ENCODE measurements around the gene TERT.
"Not testable (repeated sequence)": the region's sequence is repeated elsewhere in the genome, so short reads cannot be mapped to it uniquely, and the experiment has no call there.

The TERT gene

DNA sequence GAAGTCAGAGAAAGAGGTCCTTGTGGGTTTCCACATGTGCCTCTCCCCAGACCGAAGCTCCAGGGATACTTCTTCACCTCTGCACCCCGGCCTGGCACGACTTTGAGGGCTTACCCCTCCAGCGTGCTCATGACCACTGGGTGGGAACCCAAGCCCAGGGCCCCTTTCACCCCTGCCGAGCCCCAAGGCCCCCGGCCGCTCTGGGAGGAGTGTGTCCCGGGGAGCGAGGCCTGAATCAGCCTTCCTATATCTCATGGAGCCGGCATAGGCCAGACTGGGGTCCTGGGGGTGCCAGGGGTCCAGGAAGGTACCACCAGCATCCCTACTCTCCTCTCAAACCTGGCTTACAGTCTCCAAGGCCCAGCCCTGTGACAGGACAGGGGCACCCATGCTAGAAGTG lies 17.1 kb downstream of the TERT start:
- no peak for DNase-seq

DNA sequence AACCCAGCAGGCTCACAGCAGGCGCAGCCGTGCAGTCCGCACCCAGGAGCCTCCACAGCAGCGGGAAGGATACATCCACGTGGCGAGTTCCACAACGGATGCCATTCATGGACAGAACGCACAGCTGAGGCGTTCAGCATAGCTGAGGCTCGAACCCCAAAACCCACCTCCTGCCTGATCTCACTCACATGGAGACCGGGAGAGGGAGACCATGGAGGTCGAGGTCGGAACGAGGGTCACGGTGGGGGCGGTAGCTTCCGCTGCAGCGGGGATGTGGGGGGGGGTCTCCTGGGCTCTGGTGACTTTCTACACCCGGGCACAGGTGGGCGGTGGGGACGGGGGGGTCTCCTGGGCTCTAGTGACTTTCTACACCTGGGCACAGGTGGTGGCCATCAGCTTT lies 17.5 kb downstream of the TERT start:
- DNase-seq = no peak

DNA sequence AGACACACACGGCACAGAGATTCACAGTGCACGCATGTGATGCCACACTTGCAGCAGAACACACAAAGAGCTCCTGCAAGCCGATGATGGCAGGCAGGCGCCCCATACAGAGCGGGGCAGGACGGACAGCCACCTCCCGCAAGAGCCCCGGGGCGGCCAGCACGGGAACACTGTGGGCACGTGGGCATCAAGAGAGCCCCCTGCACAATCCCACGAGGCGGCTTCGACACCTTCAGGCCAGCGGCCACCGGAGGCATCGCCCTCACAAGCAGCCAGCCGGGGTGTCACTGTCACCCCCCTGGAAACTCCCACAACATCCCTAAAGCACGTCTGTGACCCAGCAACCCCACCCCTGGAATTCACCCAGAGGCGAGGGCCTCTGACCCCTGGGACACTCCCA lies 17.9 kb downstream of the TERT start:
- no peak for DNase-seq

DNA sequence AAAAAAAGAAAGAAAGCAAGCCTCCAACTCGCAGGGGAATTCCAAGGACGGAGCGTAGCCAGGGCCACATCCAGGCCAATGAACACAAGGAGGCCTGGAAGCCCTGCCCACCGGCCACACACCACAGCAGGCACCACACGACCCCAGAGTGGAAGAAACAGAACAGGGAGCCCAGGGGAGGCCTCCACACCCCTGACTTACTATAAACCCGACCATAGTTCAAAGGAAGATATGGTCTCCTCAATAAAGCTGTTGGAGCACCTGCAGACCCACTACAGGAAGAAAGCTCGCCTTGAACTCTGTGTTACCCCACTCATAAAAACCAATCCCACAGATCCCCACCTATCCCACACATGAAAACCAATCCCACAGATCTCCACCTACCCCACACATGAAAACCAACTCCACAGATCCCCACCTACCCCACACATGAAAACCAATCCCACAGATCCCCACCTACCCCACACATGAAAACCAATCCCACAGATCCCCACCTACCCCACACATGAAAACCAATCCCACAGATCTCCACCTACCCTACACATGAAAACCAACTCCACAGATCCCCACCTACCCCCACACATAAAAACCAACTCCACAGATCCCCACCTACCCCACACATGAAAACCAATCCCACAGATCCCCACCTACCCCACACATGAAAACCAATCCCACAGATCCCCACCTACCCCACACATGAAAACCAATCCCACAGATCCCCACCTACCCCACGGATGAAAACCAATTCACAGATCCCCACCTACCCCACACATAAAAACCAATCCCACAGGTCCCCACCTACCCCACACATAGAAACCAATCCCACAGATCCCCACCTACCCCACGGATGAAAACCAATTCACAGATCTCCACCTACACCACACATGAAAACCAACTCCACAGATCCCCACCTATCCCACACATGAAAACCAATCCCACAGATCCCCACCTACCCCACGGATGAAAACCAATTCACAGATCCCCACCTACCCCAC lies 19.2 kb downstream of the TERT start:
- DNase-seq = not testable (repeated sequence)

DNA sequence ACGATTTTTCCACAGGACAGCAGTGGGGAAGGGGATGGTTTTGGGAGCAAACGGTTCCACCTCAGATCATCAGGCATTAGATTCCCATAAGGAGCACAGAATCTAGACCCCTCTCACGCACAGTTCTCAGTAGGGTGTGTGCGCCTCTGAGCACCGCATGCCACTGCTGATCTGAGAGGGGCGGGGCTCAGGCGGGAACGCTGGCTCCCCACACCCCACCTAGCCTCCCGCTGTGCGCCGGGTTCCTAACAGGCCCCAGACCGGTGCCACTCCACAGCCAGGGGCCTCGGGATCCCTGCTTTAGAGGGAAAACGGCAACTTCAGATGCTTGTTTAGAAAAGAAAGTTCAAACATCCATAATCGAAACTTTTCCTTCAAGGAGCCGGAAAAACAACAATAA lies 20.4 kb downstream of the TERT start:
- DNase-seq = no peak

DNA sequence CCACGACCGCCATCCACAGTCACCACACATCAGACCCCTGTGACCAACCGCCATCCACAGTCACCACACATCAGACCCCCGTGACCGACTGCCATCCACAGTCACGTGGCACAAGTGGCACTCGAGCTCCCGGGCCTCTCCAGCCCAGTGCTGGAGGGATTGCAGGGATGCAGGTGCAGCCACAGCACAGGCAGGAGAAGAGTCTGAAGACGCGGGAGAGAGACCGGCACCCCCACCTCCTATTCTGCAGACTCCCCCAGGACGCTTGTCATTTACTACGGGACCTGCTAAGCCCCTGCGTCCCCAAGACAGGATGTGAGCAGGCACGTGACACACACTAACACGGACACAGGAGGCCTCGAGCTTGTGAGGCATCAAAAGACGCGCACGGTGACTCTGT lies 21.1 kb downstream of the TERT start:
- DNase-seq = no peak

DNA sequence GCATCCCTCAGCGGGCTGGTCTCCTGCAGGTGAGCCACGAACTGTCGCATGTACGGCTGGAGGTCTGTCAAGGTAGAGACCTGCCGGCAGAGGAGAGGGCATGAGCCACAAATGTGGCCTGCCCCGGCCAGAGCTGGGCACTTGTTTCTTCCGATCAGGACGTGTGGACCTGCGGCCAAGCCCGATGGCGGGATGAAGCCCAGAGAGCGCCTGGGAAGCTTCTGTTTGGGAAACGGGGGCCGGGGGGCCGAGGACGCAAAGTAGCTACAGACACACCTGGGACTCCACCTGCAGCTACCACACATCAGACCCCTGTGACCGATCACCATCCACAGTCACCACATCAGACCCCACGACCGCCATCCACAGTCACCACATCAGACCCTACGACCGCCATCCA lies 22.7 kb downstream of the TERT start:
- no peak for DNase-seq

DNA sequence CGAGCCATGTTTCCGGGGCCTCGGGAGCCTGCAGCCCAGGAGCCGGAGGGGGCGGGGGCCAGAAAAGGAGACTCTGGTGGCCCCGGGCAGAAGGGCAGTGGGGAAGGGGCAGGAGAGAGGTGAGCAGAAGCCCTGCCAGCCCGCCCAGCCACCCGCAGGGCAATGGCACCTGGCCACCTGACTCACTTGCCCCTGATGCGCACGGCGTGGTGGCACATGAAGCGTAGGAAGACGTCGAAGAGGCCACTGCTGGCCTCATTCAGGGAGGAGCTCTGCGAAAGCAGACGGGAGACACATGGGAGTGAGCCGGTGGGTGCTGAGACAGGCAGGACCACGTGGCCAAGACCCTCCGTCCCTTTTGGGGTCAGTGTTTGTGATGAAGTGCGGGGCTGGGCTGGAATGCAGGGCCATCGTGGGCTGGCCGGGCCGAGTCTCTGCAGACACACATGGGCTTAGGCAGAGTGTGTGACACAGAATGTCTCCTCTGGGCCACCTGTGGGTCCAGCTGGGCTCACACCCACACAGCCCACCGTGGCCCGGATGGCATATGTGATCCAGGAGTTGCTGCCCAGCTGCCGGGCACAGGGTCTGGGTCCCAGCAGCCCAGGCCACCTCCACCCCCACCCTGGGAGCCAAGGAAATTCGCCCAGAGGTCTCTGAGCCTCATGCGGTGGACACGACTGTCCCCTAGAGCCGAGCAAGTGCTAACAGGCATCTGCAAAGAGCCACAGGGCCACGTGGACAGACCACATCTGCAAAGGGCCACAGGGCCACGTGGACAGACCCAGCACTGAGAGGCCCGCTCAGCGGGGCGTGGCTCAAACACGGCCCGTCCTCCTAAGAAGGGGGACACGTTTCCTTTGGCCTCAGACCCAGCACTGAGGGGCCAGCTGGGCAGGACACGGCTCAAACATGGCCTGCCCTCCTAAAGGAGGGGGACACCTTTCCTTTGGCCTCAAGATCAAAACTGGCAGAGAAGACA lies 23.6 kb downstream of the TERT start:
- DNase-seq = no peak

DNA sequence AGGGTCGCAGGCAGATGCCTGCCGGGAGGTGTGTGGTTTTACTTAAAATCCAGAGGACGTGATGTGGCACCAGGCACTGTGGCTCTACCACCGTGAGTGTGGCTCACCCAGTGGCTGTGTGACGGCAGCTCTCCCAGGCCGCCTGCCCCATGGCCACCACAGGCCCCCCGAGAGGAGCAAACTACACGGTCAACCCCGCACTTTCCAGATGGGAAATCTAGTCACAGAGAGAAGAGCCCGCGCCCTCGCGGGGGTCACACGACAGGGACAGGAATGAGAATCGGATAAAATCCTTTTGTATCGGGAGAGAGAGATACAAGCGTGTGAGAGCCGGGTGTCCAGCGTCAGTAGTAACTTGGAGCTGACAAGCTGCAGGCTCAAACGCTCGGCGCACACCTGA lies 24.4 kb downstream of the TERT start:
- no peak for DNase-seq

DNA sequence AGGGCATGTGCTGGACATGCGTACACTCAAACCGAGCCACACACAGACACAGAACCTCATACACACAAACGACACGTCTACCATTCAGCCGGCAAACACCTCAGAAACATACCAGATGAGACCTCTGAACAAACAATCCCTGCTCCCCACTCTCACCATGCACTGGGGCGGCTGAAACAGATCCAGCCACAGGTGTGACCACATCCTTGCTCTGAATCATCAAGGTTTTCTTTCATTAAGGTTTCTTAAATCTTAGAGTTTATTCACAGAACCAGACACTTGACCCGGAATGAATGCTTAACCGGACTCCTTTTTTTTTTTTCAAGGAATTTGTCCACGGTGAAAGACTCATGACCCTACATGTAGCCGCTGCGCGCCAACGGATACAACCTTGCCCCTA lies 26.2 kb downstream of the TERT start:
- no peak for DNase-seq

DNA sequence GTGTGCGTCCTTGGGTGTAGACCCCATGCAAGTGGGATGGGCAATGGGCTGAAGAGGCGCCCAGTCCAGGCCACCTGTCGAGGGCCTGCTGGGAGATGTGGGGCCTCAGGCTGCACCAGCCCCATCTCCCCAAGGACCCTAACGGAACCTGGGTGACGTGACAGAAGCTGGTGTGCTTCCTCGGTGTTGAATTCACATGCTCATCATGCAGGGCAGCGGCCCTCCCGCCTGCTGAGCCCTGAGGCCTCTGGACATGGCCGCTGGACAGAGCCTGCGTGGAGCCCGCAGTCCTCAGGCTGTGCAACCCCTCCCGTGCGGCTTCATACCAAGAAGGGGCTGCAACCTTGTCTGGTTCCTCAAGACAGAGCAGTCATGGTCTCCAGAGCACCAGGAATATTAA lies 26.8 kb downstream of the TERT start:
- DNase-seq = no peak

DNA sequence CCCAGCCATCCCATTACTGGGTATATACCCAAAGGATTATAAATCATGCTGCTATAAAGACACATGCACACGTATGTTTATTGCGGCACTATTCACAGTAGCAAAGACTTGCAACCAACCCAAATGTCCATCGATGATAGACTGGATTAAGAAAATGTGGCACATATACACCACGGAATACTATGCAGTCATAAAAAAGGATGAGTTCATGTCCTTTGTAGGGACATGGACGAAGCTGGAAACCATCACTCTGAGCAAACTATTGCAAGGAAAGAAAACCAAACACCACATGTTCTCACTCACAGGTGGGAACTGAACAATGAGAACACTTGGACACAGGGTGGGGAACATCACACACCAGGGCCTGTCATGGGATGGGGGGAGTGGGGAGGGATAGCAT lies 27.4 kb downstream of the TERT start:
- DNase-seq = not testable (repeated sequence)

DNA sequence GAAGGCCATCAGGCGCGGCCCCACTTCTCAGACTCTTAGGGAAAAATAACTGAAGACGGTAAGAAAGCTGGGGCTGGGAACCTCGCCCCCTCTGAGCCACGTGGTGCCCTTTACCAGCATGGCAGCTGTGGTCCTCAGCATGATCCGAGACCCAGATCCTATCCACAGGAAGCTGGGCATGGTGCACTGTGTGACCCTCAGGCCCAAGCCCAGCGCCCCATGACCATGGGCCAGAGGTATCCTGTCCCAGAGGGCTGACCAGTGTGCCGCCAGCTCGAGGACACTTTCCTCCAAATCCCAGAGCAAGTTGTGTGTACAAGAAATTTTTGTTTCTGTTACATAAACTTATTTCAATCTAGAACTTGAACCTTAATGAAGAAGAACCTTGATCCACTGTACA lies 28.1 kb downstream of the TERT start:
- DNase-seq = no peak

DNA sequence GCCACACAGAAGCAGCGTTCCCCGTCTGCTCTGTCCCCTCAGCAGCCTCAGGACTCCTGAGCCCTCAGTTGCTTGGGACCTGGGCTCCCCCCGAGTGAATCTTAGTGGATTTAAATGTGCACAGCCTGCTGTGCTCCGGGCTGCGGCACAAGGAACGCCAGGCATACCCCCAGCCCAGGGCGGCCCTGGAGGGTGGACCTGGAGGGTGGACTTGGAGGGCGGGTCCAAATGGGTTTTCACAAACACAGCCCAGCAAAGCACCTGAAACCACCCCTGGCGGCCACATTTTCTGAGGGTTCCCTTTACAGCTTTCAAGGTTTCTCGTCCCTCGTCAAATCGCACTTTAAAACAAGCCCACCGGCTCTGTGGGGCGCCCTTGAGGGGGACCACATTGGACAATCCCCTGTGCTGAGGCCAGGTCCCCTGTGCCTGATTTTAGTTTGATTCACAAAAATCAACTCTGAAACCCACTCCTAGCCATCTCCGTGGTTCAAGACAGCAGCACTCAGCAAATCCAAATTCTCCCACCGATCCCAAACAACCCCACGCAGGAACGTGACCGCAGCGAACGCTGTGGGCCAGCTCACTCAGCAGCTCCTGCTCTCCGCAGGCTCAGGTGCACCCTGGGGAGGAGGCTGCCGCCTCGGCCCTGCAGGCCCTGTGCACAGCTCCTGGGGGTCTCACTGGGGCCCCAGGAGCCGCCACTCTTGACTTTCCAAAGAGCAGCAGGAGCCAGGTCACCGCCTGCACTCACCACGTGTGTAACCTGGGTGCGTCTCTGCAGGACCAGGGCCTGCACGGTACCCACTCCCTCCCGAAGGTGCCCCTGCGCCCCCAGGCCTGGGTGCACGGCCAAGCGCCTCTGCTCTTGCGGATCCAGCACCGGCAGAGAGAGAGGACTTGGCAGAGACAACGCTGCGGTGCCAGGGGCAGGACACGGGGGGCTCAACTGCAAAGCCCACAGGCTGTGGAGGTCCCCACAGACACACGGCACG lies 29.1 kb downstream of the TERT start:
- no peak for DNase-seq

DNA sequence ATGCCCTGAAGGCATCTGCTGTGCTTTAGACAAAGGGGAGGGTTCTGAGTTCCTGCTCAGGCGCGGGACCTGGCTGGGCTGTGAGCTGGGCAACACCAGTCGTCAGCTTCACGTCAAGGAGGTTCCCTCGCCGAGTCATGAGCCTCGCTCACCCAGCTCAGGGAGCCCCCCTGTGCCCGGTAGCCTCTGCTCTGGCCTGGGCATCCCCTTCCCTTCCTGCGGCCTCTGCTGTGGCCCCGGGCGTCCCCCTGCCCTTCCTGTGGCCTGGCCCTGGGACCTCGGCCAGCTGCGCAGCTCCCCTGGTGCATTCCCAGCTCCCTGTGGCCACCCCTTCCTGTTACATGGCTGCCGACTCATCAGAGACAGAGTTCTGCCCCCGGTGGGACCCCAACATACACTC lies 29.8 kb downstream of the TERT start:
- DNase-seq = no peak

DNA sequence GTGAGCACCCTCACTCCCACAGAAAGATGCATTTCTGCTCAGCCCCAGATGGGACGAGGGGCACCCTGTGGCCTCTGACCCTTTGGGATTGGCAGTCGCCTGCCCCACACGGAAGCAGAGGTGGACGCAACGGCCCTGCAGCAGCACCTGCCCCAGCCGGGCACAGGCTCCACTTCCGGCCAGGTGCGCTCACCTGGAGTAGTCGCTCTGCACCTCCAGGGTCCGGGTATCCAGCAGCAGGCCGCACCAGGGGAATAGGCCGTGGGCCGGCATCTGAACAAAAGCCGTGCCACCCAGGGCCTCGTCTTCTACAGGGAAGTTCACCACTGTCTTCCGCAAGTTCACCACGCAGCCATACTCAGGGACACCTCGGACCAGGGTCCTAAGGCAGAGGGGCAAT lies 30.7 kb downstream of the TERT start:
- no peak for DNase-seq

DNA sequence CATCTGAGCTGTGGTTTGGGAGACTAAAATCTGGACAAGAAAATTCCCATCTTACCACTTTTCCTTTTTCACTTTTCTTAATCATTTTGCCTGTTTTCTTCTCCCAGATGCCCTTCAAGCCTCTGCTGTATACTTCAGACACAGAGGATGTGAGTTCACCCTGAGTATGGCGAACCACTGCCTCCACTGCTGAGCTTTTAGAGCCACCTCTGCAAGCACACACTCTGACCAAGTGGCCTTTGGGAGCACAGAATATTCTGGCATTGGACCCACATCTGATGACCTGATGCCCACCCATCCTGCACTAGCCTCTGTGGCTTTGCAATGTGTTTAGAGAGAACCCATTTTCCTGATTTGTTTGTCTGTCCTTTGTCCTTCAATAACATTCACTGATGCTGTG lies 32.5 kb downstream of the TERT start:
- DNase-seq = no peak

DNA sequence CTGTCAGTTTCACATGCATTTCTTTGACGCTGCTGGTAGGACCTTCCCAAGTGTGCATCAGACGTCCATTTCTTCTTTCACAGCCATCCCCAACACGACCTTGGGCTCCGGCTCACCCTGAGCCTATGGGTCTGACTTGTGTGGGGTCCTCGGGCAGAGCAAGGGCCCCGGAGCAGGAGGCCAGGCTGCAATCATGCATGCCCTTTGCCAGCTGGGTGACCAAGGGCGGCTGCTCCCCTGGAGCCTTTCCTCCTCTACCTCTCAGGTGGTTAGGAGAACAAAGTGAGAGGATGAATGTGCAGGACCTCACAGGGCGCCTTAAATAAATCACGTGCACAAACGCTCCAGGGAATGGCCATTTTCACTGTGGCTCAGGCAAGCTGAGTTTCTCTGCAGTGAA lies 33.2 kb downstream of the TERT start:
- no peak for DNase-seq

DNA sequence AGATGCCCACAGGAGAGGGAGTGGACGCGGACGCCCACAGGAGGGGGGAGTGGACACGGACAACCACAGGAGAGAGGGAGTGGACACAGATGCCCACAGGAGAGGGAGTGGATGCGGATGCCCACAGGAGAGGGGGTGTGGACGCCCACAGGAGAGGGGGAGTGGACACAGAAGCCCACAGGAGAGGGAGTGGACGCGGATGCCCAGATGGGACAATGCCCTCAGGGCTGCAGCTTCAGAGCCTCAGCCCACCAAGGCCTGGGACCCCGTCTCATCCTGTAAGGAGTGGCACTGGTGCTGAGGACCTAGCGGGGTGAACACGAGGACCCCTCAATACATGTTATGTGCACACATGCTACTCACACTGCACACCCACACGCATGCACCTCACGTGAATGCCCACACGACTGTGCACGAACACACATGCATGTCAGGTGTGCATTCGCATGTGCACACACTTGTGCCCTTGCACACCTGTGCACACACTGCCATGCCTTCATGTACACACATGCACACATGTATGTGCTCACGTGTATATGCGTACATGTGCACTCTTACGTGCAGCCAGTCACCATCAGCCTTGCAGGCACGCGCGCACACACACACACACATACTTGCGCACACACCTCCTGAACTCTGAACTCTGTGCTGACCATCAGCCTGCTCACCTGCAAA lies 34.9 kb downstream of the TERT start:
- no peak for DNase-seq

DNA sequence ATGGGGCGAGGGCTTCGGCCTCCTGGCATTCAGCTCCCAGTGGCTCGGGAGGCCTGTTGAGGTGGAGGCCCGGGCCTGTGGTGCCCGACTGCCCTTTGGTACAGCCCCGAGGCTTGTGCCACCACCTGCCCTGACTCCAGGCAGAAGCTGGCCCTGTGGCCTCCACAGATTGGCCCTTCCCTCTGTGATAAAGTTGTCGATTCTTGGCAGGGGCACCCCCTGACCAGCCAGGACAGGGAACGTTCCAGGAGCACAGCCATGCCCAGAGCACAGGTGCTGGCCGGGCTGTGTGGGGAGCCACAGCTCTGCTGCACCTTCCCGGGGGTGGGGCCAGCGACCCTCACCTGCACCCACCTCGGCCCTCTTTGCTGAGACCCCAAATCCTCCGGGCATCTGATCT lies 37.0 kb downstream of the TERT start:
- DNase-seq = no peak

DNA sequence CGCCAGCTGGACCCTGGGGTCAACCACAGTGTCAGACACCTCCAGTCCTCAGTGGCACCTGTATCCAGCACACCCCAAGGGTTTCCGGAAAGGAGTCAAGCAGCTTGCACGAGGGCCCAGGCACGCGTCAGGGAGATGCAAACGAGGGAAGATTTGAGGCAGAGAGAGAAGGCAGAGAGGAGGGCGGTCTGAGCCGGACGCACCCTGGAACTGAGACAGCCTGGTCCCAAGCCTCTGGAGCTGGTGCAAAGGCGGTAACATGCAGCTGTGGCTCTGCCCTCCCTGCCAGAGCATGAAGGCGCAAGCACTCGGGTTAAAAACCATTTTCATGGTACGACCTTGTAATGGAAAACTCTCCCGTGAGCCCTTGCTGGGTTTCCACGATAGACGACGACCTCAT lies 37.5 kb downstream of the TERT start:
- DNase-seq = no peak

DNA sequence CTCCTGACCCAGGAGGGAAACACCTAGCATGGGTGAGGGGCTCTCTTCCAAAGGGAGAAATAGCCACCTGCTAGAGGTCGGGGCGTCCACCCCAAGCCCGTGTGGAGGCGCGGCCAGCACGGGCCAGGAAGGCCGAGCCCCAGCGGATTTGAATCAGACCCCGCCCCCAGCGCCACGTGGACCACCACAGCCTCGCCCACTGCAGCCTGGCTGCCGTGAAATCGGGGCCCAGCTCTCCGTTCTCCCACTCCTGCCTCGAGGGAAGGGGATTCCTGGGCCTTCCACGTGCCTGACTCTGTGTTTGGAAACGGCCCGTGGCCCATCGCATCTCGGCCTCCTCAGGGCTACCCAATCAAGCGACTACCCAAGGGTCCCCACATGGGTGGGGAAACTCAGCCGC lies 38.1 kb downstream of the TERT start:
- DNase-seq = no peak
